ENCODE results near the gene PSG6.
"Not testable (repeated sequence)": the region's sequence is repeated elsewhere in the genome, so short reads cannot be mapped to it uniquely, and the experiment has no call there.

PSG6 gene

GRCh38 chr19:42917634-42918033 lies at the start of gene PSG6:
TSS of gene PSG6 (minus strand) at chr19:42917894. CDS start at chr19:42917792, 102 bp downstream.
- not testable (repeated sequence) for DNase-seq

DNA sequence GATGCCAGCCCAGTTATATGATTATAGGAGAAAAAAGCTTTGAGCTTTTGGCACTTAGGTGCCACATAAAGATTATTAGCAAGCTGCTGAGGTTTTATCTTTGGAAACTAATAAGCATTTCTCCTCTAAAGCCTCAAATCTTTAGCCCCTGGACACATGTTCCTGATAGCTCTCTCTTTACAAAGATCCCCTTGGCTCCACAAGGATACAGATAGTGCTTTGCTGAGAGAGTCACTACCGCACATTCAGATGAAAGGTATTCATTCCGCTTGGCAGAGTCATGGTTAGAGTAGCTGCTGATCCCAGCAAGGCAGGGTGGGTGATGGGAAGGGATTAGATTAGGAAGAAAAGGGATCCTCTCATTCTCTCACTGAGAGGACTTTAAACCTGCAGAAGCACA lies 47.5 kb upstream of the PSG6 start:
- no peak for DNase-seq

GRCh38 chr19:42961119-42961518 lies 43.4 kb upstream of the PSG6 start:
- DNase-seq, result no peak

GRCh38 chr19:42952126-42952525 lies 34.4 kb upstream of the PSG6 start:
- DNase-seq, result not testable (repeated sequence)

- not testable (repeated sequence) for DNase-seq
Measured at GRCh38 chr19:42951476-42951875, 33.8 kb upstream of the PSG6 start.

DNA sequence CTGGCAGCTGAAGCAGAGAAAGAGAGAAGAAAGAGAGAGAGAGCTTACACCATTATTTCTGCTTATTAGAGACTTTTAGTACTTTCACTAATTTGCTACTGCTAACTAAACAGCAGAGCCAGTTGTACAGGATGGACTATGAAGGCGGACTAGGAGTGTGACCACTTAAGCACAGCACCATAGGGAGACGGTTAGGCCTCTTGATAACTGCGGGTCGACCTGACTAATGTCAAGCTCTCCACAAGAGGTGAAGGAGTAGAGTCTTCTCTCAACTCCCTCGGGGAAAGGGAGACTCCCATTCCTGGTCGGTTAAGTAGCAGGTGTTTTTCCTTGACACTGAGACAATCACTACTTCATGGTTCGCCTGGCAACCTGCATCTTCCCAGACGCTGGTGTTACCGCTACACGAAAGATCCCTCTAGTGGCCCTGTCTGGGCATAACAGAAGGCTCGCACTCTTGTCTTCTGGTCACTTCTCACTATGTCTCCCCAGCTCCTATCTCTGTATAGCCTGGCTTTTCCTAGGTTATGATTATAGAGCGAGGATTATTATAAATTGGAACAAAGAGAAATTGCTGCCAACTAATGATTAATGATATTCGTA lies 24.6 kb upstream of the PSG6 start:
- DNase-seq, result no peak

GRCh38 chr19:42937107-42937506 lies 19.4 kb upstream of the PSG6 start, which contains the start of gene PSG7:
TSS of gene PSG7 (minus strand) at chr19:42937207. CDS start at chr19:42937076, 131 bp downstream.
- not testable (repeated sequence) for DNase-seq

DNA sequence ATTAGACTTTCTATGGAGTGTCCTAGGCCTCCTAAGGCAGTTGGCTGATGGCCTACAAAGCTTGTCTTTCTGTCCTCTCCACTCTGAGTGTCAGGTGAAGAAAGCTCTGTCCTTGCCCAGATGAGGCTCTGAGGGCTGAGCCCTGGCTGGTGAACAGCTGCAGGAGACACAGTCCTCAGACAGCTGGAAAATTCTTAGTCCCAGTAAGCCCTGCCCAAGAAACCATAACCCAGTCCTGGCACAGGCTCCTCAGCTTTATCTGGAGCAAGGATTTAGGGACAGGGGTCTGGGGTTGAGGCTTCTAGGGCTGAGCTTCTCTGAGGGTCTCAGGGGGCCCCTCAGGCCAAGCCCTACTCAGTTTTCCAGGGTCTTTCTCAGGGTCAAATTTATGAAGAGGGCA lies 17.0 kb upstream of the PSG6 start:
- not testable (repeated sequence) for DNase-seq

DNA sequence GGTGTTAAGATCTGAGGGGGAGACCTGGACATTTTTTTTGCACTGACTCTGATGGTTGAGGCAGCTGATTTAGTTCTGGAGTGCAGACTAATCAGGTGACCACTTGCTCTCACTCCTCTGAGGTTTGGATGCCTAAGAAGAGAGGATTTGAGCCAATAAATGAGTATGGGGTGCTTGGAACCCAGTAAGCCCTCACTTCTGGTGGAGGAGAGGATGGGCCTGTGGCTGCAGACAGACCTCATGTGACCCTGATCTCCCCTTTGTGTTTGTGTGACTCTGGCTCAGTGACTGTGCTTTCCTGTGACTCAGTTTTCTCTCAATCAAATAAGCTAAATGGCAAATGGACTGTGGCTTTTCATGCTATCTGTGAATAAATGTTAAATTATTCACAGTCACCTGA lies 16.5 kb upstream of the PSG6 start:
- DNase-seq, result not testable (repeated sequence)

GRCh38 chr19:42933412-42933811 lies 15.7 kb upstream of the PSG6 start:
- not testable (repeated sequence) for DNase-seq

GRCh38 chr19:42932485-42933101 lies 14.9 kb upstream of the PSG6 start:
- DNase-seq, result not testable (repeated sequence)

DNA sequence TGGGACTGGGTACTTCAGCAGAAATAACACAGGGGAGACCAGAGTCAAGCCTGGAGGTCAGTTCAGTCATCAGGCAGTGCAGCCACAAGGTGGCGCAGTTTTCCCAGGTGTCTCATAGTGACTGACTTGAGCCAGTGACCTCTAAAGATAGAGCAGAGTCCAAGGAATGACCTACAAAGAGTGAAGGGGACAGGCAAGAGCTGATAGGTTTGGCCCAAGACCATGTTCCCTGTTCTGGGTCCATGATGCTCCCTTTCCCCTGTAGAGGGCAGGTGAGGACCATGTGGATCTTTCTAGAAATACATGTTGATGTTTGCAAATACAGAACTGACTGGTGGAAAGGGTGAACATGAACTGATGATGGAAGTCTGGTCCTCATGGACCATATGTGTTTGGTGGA lies 12.5 kb upstream of the PSG6 start:
- DNase-seq, result not testable (repeated sequence)

GRCh38 chr19:42928896-42929295 lies 11.2 kb upstream of the PSG6 start:
- no peak for DNase-seq

DNA sequence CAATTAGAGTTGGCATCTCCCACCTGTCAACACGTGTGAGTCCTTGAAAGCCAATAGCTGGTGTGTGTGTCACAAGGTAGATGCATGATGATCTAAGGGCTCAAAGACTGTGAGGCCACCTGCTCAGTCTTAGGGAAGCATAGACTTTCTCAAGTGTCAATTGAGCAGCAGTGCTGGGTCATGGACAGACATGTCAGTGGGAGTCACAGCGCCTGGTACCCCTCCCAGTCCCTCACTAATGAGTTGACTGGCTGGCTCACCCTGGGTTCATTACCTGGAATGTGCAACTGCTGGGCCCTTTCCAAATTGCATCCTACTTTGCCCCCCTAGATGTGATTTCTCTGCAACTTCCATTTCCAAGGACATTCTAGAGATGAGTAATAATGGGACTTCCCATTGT lies 9.1 kb upstream of the PSG6 start:
- DNase-seq, result no peak

GRCh38 chr19:42923106-42923505 lies 5.4 kb upstream of the PSG6 start:
- not testable (repeated sequence) for DNase-seq

DNA sequence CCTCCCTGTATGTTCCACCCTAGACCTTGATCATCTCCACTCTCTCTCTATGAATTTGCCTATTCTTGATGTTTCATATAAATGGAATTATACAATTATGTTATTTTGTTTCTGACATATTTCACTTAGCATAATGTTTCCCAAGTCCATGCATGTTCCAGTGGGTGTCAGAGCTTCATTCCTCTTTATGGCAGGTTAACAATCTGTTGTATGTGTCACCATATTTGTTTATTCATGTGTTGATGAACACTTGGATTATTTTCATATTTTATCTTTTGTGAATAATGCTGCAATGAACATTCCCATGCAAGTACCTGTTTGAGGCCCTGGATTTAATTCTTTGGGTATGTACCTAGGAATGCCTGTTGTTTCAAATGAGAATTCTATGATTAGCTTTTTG lies 3.3 kb upstream of the PSG6 start:
- not testable (repeated sequence) for DNase-seq

DNA sequence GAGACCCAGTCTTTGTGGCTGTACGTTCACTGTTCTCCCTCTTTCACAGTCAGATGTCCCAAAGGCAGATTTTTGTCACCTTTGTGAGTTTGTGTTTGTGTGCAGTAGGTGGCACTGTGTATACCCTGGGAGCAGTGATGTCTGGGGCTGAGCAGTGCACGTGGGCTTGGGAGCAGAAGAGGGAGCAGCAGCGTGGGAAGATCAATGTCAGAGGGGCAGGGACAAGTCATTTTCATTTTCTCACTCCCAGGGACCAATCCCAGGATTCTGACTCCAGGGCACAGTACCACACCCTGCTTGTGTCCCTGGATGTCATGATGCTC lies 2.0 kb upstream of the PSG6 start:
- no peak for DNase-seq

GRCh38 chr19:42919070-42919756 lies 1.5 kb upstream of the PSG6 start:
- not testable (repeated sequence) for DNase-seq

DNA sequence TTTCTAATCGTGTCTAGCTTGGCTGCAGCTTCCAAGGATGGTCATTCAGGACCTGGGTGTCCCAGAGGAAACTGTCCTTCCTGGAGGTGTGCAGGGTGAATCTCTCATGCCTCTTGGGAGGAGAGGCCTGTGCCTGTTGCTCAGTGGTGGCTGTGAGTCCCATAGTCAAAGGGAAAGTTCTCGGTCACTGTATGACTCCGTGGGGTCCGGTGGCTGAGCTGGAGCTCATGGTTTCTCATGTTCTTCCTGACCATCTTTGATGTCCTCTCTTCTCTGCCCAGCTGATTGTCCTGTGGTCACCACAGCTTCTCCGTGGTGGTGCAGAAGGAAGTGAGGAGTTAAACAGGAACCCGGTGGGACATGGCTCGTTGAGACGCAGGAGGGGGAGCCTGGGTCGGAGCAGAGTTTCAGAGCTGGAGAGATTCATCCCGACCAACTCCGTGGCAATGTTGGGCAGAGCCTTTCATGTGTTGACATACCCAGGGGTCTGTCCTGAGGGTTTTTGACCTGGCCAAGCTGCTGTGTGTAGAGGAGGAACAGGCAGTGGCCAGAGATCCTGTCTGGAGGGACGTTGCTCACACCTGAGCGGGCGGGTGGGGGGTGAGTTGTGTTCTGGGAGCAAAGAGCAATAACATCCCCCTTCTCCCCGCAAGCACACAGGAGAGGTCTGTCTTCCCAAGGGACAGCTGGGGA lies 829 bp upstream of the PSG6 start:
- not testable (repeated sequence) for DNase-seq

DNA sequence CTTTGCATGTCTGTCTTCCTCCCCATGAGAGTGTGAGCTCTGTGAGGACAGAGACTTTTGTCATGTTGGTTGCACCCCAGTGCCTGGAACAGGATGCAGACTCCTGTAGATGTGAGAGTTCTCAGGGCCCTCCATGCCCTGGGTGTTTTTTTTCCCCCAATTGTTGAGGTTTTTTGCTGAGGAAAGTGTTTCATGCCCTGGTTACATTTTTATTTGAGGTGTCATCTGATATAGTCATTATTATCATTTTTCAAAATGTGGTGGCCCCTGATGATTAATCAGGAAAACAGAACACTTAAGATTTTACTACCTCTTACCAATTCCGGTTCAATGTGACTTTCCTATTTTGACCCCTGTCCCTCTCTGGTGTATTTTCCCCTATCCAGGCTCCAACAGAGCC lies 763 bp downstream of the PSG6 start:
- DNase-seq, result not testable (repeated sequence)

- DNase-seq, result not testable (repeated sequence)
Measured at GRCh38 chr19:42913516-42913915, 4.2 kb downstream of the PSG6 start.

GRCh38 chr19:42912941-42913340 lies 4.8 kb downstream of the PSG6 start:
- not testable (repeated sequence) for DNase-seq

GRCh38 chr19:42911731-42912130 lies 6.0 kb downstream of the PSG6 start:
- not testable (repeated sequence) for DNase-seq

DNA sequence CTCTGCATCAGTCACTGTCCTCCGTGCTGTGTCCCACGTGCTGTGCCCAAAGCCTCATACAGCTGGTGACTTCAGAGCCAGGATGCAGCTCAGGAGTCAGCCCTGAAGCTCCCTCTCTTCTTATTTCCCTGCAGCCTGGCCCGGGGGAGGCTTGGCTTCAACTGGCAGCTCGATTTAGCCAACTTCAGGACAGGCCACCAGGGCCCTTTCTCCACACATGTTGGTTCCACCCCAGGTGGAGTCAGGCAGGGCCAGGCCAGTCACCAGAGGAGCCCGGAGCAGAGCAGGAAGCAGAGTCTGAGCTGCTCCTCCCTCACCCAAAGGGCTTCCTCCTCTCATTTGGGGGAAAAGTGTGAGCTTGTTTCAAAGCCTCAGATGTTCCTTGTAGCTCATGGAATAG lies 11.5 kb downstream of the PSG6 start:
- not testable (repeated sequence) for DNase-seq
